NT2/D1 (cell line): Measurements from ENCODE around the gene GIT2.
"Not testable (repeated sequence)": the region's sequence is repeated elsewhere in the genome, so short reads cannot be mapped to it uniquely, and the experiment has no call there.

Experiments
- DNase-seq: peaks from one replicate; pipeline ENCODE4 v3.0.0-alpha.2; 2011; ENCODE audit warnings: low read depth, low spot score
- H3K27me3 ChIP-seq: 2 replicates; pipeline ENCODE4 v1.6.0; 2011; ENCODE audit warnings: mild to moderate bottlenecking; ENCODE audit not compliant: insufficient read length, insufficient read depth
- H3K36me3 ChIP-seq: 2 replicates; pipeline ENCODE4 v1.6.1; 2011; ENCODE audit warnings: mild to moderate bottlenecking, low read length, mixed read lengths; ENCODE audit not compliant: insufficient read depth, insufficient read length
- H3K4me1 ChIP-seq: 2 replicates; pipeline ENCODE4 v1.5.1; 2011; ENCODE audit not compliant: insufficient read depth, insufficient read length
- H3K4me3 ChIP-seq: 2 replicates; pipeline ENCODE4 v1.5.1; 2011; ENCODE audit warnings: low read depth; ENCODE audit not compliant: insufficient read length
- H3K9ac ChIP-seq: 2 replicates; pipeline ENCODE4 v1.6.0; 2011; ENCODE audit warnings: low read depth; ENCODE audit not compliant: insufficient read length
- H3K9me3 ChIP-seq: 2 replicates; pipeline ENCODE4 v1.5.1; 2011; ENCODE audit warnings: mild to moderate bottlenecking, low read length; ENCODE audit not compliant: insufficient read depth
- SUZ12 ChIP-seq: IDR thresholded peaks from 2 replicates; pipeline ENCODE4 v1.6.1; 2011; ENCODE audit not compliant: insufficient read length, insufficient read depth; ENCODE audit errors: extremely low read depth
- YY1 ChIP-seq: IDR thresholded peaks from 2 replicates; pipeline ENCODE4 v1.6.1; 2011; ENCODE audit not compliant: insufficient read length, insufficient read depth
- ZNF274 ChIP-seq: IDR thresholded peaks from 2 replicates; pipeline ENCODE4 v1.6.1; 2011; ENCODE audit warnings: mild to moderate bottlenecking, low read depth, low read length

GIT2 gene

GRCh38 chr12:109902891-109903418, 93.2 kb downstream of the GIT2 start:
- peaks cover 53% of the 10 kb centered on the region for H3K36me3 ChIP-seq
- no peak for DNase-seq
- TF ChIP-seq YY1 (no peak), ZNF274 (no peak), SUZ12 (no peak)
- no peak overlapping the region for H3K4me3 ChIP-seq
- peaks cover 9% of the 10 kb centered on the region for H3K4me1 ChIP-seq
- H3K9me3 ChIP-seq = no peaks in the 10 kb centered on the region
- peaks cover 60% of the 10 kb centered on the region for H3K27me3 ChIP-seq
- no peak overlapping the region for H3K9ac ChIP-seq

GRCh38 chr12:109900752-109901580, 95.2 kb downstream of the GIT2 start:
- H3K4me3 ChIP-seq = peak overlapping the region; percentile 78
- H3K36me3 ChIP-seq = peaks cover 33% of the 10 kb centered on the region
- peak overlapping the region; percentile 86 for H3K9ac ChIP-seq
- H3K9me3 ChIP-seq = no peaks in the 10 kb centered on the region
- TF ChIP-seq YY1 (no peak), ZNF274 (no peak), SUZ12 (no peak)
- DNase-seq = peak; percentile 86
- peaks cover 78% of the 10 kb centered on the region for H3K27me3 ChIP-seq
- peaks cover 3% of the 10 kb centered on the region for H3K4me1 ChIP-seq

- Histone ChIP-seq H3K9me3 (no peaks in the 10 kb centered on the region), H3K27me3 (peaks cover 78% of the 10 kb centered on the region), H3K36me3 (peaks cover 24% of the 10 kb centered on the region), H3K4me1 (peaks cover 3% of the 10 kb centered on the region), H3K9ac (peak within 1 kb of the TSS; percentile 86), H3K4me3 (peak within 1 kb of the TSS; percentile 78)
- DNase-seq = peak; percentile 64
- TF ChIP-seq YY1 (no peak), SUZ12 (no peak), ZNF274 (no peak)
Observed at GRCh38 chr12:109899783-109900751, 96.1 kb downstream of the GIT2 start, which contains the start of gene TCHP. Gene TCHP, plus strand, starts transcription at chr12:109900274. Its CDS starts 2,753 bp downstream, at chr12:109903027.

GRCh38 chr12:109899345-109899744, 96.8 kb downstream of the GIT2 start:
- Histone ChIP-seq H3K36me3 (peaks cover 17% of the 10 kb centered on the region), H3K27me3 (peaks cover 70% of the 10 kb centered on the region)
- not testable (repeated sequence) for H3K9me3 ChIP-seq, H3K4me1 ChIP-seq, H3K4me3 ChIP-seq, DNase-seq, H3K9ac ChIP-seq

- no peaks in the 10 kb centered on the region for H3K9me3 ChIP-seq
- DNase-seq = no peak
- no peaks in the 10 kb centered on the region for H3K36me3 ChIP-seq
- H3K27me3 ChIP-seq = peaks cover 62% of the 10 kb centered on the region
- H3K9ac ChIP-seq = no peak overlapping the region
- no peak overlapping the region for H3K4me3 ChIP-seq
- no peak for TF ChIP-seq YY1
- no peak for TF ChIP-seq ZNF274
- no peak for TF ChIP-seq SUZ12
- peaks cover under 1% of the 10 kb centered on the region for H3K4me1 ChIP-seq
Observed at GRCh38 chr12:109897029-109897428, 99.1 kb downstream of the GIT2 start.

- no peak overlapping the region for H3K9ac ChIP-seq
- H3K4me3 ChIP-seq = no peak overlapping the region
- peaks cover 57% of the 10 kb centered on the region for H3K27me3 ChIP-seq
- no peaks in the 10 kb centered on the region for H3K9me3 ChIP-seq
- TF ChIP-seq ZNF274 (no peak), YY1 (no peak), SUZ12 (no peak)
- no peak for DNase-seq
- H3K36me3 ChIP-seq = no peaks in the 10 kb centered on the region
- H3K4me1 ChIP-seq = no peaks in the 10 kb centered on the region
Observed at GRCh38 chr12:109896188-109896587, 100.0 kb downstream of the GIT2 start.

GRCh38 chr12:109894939-109895338, 101.2 kb downstream of the GIT2 start:
- Histone ChIP-seq H3K9ac (no peak overlapping the region), H3K9me3 (no peaks in the 10 kb centered on the region), H3K4me3 (no peak overlapping the region), H3K27me3 (peaks cover 57% of the 10 kb centered on the region), H3K36me3 (no peaks in the 10 kb centered on the region), H3K4me1 (no peaks in the 10 kb centered on the region)
- TF ChIP-seq ZNF274 (no peak), YY1 (no peak), SUZ12 (no peak)
- no peak for DNase-seq
